ENCODE data around the gene LIN7C. TPM values are rescaled to one million over a fixed set of nuclear protein-coding genes. Genes with fewer than 3 reads are reported as not detected.
"Not testable (repeated sequence)": the region's sequence is repeated elsewhere in the genome, so short reads cannot be mapped to it uniquely, and the experiment has no call there.

LIN7C gene
- polyA plus RNA-seq, 1 experiment, result 22.8 TPM

DNA sequence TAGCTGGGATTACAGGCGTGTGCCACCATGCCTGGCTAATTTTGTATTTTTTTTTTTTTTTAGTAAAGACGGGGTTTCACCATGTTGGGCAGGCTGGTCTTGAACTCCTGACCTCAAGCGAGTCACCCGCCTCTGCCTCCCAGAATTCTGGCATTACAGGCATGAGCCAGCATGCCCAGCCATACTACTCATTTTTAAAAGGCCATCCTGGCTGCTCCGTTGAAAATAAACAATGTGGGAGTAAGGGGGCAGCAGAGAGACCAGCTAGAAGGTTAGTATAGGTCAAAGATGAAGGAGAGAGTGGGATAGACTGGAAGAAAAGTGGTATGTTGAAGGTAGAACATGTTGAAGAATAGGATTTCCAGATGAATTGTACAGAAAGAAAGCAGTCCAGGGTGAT lies 17.6 kb upstream of the LIN7C start:
- TF ChIP-seq, protein P1, sequence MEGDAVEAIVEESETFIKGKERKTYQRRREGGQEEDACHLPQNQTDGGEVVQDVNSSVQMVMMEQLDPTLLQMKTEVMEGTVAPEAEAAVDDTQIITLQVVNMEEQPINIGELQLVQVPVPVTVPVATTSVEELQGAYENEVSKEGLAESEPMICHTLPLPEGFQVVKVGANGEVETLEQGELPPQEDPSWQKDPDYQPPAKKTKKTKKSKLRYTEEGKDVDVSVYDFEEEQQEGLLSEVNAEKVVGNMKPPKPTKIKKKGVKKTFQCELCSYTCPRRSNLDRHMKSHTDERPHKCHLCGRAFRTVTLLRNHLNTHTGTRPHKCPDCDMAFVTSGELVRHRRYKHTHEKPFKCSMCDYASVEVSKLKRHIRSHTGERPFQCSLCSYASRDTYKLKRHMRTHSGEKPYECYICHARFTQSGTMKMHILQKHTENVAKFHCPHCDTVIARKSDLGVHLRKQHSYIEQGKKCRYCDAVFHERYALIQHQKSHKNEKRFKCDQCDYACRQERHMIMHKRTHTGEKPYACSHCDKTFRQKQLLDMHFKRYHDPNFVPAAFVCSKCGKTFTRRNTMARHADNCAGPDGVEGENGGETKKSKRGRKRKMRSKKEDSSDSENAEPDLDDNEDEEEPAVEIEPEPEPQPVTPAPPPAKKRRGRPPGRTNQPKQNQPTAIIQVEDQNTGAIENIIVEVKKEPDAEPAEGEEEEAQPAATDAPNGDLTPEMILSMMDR (IDR thresholded peaks at IDR 0.05; ENCODE audit: low read depth, low read length), result peak; percentile 29
- no peak overlapping the region for H3K4me3 ChIP-seq (ENCODE audit: low read depth, low read length)
- no peaks in the 10 kb centered on the region for H3K9me3 ChIP-seq (ENCODE audit: control insufficient read depth, insufficient read depth, low read length)
- no peaks in the 10 kb centered on the region for H3K27me3 ChIP-seq (ENCODE audit: control insufficient read depth, insufficient read depth, low read length)
- ChIA-PET POLR2A (no interaction called here), CTCF (interaction anchor here (1.3 kb wide), 1 partner anchor 874 kb away, joined by 3 read pairs; no protein-coding TSS in a partner anchor)
- DNase-seq (ENCODE audit: low read depth, low spot score), result no peak
- no peak overlapping the region for H3K27ac ChIP-seq (ENCODE audit: low read depth, low read length)

DNA sequence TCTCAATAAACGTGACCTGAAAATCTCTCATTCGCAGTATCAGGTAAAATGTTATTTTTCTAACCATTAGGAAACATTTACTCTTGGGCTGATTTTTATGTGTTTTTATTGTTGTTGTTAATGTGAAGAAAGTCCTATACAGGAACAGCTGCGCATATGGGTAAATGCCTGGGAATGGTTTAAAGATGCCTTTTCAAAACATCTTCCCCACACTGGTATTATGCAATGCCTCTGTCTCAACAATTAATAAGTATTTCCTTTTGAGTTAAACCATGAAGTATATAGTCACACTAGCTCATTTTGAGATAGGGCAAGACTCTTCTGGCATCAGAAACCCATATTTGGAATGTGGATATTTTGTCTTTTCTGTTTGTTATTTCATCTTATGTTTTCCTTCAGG lies 13.7 kb upstream of the LIN7C start:
- ChIA-PET POLR2A (no interaction called here), CTCF (interaction anchor here (0.6 to 1.0 kb wide), 2 partner anchors 69 to 1189 kb away, joined by 3 to 5 read pairs; no protein-coding TSS in a partner anchor)
- TF ChIP-seq, protein P1 (IDR thresholded peaks at IDR 0.05; ENCODE audit: low read depth, low read length), result no peak
- DNase-seq (ENCODE audit: low read depth, low spot score), result no peak
- Histone ChIP-seq H3K9me3 (ENCODE audit: control insufficient read depth, insufficient read depth, low read length) (no peaks in the 10 kb centered on the region), H3K4me3 (ENCODE audit: low read depth, low read length) (no peak overlapping the region), H3K27me3 (ENCODE audit: control insufficient read depth, insufficient read depth, low read length) (no peaks in the 10 kb centered on the region), H3K27ac (ENCODE audit: low read depth, low read length) (no peak overlapping the region)

- no peaks in the 10 kb centered on the region for H3K27me3 ChIP-seq (ENCODE audit: control insufficient read depth, insufficient read depth, low read length)
- DNase-seq (ENCODE audit: low read depth, low spot score), result no peak
- H3K9me3 ChIP-seq (ENCODE audit: control insufficient read depth, insufficient read depth, low read length), result no peaks in the 10 kb centered on the region; the same call in 1 of the 2 replicates
- H3K4me3 ChIP-seq (ENCODE audit: low read depth, low read length), result no peak overlapping the region
- CTCF ChIA-PET, result no interaction called here
- no peak overlapping the region for H3K27ac ChIP-seq (ENCODE audit: low read depth, low read length)
- POLR2A ChIA-PET, result no interaction called here
- TF ChIP-seq, protein P1 (IDR thresholded peaks at IDR 0.05; ENCODE audit: low read depth, low read length), result no peak
These were observed 11.9 kb upstream of the LIN7C start for GRCh38 chr11:27518518-27518917.

DNA sequence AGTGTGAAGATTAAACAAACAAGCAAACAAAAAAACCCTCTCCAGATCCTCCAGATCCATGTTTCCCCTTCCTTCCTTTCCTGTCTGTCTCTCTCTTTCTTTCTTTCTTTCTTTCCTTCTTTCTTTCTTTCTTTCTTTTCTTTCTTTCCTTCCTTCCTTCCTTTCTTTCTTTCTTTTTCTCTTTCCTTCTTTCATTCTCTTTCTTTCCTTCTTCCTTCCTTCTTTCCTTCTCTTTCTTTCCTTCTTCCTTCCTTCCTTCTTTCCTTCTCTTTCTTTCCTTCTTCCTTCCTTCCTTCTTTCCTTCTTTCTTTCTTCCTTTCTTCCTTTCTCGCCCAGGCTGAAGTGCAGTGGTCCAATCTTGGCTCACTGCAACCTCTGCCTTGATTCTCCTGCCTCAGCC lies 10.9 kb upstream of the LIN7C start:
- H3K9me3 ChIP-seq (ENCODE audit: control insufficient read depth, insufficient read depth, low read length); H3K27me3 ChIP-seq (ENCODE audit: control insufficient read depth, insufficient read depth, low read length); H3K4me3 ChIP-seq (ENCODE audit: low read depth, low read length); H3K27ac ChIP-seq (ENCODE audit: low read depth, low read length); CTCF ChIA-PET; POLR2A ChIA-PET; DNase-seq (ENCODE audit: low read depth, low spot score): not testable (repeated sequence)

DNA sequence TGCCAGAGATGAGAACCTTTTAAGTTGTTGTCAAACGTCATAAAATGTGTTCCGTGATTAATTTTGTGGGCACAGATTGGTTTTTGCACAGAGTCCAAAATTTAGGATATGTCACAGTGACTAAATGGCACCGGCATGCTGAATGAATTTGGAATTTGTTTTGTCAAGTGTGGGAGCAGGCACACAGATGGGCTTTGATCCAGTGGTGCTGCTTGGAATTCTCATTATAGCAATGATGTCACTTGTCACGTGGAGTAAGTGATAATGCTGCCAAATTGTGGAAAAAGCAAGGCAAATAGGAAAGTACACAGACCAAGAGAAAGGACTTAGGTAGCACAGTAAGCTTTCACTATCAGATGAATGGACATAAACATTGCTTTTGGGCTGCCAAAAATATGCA lies 8.0 kb upstream of the LIN7C start:
- Histone ChIP-seq H3K27ac (ENCODE audit: low read depth, low read length) (no peak overlapping the region), H3K9me3 (ENCODE audit: control insufficient read depth, insufficient read depth, low read length) (no peaks in the 10 kb centered on the region; the same call in 1 of the 2 replicates), H3K27me3 (ENCODE audit: control insufficient read depth, insufficient read depth, low read length) (no peaks in the 10 kb centered on the region), H3K4me3 (ENCODE audit: low read depth, low read length) (no peak overlapping the region)
- ChIA-PET POLR2A (no interaction called here), CTCF (interaction anchor here (0.7 kb wide), 1 partner anchor 1166 kb away, joined by 3 read pairs; no protein-coding TSS in a partner anchor)
- no peak for DNase-seq (ENCODE audit: low read depth, low spot score)
- TF ChIP-seq, protein P1 (IDR thresholded peaks at IDR 0.05; ENCODE audit: low read depth, low read length), result no peak

- POLR2A ChIA-PET, result no interaction called here
- no peaks in the 10 kb centered on the region for H3K27me3 ChIP-seq (ENCODE audit: control insufficient read depth, insufficient read depth, low read length)
- no peak for DNase-seq (ENCODE audit: low read depth, low spot score)
- TF ChIP-seq, protein P1 (IDR thresholded peaks at IDR 0.05; ENCODE audit: low read depth, low read length), result no peak
- CTCF ChIA-PET, result no interaction called here
- no peak overlapping the region for H3K27ac ChIP-seq (ENCODE audit: low read depth, low read length)
- no peaks in the 10 kb centered on the region; the same call in 1 of the 2 replicates for H3K9me3 ChIP-seq (ENCODE audit: control insufficient read depth, insufficient read depth, low read length)
- no peak overlapping the region for H3K4me3 ChIP-seq (ENCODE audit: low read depth, low read length)
These were observed 7.5 kb upstream of the LIN7C start for GRCh38 chr11:27514076-27514475.
